CMK (cell line): ENCODE data around the gene FUT7.
"Not testable (repeated sequence)": the region's sequence is repeated elsewhere in the genome, so short reads cannot be mapped to it uniquely, and the experiment has no call there.

Experiments used
- DNase-seq: peaks from one replicate; pipeline ENCODE4 v3.0.0-alpha.2; 2010; ENCODE audit warnings: low read depth

Gene FUT7

DNA sequence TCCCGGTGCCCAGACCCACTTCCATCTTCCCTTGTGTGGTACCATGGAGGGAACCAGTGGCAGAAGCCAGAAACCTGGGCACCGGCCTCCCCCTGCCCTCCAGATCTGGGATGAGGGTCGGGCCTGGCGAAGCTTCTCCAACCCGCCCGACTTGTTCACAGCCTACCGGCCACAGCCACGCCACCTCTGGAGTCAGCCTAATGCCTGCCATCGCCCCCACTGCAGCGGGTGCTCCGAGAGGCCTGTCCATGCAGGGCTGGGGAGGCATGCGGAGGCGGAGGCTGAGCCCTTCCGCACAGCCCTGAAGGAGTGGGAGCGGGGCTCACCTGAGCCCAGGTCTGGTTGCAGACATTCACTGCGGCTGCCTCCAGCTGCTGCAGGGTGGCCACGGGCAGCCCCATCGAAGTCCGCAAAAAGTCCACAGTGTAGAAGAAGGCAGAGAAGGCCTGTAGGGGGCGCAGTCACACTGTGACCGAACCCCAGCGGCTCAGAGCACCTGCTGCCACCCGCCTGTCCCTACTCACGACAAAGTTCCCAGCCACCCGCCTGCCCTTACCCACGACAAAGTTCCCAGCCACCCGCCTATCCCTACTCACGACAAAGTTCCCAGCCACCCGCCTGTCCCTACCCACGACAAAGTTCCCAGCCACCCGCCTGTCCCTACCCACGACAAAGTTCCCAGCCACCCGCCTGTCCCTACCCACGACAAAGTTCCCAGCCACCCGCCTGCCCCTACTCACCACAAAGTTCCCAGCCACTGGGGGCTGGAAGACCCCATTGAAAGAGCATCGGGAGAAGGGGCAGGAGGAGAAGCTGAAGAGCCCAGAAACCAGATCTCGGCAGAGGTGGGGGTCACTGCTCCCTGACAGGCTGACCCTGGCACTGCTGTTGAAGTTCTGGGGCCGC, 17.9 kb upstream of the FUT7 start:
- DNase-seq = no peak

DNA sequence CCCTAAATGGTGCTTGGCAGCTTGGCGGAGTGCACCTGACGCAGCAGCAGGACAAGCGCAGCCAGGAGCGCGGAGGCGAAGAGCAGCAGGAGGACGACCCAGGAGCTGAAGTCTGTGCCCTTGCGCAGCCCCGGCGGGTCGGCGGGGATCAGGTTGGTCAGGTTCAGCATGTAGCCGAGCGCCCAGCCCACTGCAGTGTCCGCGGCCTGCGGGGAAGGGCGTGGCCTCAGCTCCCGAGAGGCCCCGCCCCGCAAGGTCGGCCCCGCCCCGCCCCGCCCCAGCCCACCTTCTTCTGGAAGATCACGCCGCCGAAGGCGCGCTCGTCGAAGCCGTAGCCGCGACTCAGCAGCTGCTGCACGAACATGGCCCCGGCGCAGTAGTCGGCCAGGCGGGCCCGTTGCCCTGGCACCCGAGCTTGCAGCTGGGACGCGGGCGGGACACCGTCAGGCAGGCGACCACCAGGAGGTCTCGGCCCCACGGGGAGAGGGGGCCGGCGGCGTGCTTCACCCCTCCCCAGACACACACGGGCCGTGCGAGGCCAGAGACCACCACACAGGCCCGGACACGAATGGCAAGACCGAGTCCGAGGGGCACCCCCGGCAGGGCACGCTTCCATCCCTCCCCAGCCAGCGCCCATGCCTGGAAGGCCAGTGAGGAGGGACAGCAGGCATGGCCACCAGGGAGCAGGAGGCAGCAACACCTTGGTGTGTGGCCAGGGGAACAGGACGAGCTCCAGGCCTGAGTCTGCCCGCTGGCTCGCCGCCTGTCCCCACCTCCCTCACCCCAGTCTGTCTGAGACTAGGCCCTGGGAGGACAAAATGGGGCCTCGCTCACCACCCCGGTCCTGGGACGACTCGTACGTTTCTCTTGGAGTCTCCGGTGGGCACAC, 17.0 kb upstream of the FUT7 start:
- no peak for DNase-seq

DNA sequence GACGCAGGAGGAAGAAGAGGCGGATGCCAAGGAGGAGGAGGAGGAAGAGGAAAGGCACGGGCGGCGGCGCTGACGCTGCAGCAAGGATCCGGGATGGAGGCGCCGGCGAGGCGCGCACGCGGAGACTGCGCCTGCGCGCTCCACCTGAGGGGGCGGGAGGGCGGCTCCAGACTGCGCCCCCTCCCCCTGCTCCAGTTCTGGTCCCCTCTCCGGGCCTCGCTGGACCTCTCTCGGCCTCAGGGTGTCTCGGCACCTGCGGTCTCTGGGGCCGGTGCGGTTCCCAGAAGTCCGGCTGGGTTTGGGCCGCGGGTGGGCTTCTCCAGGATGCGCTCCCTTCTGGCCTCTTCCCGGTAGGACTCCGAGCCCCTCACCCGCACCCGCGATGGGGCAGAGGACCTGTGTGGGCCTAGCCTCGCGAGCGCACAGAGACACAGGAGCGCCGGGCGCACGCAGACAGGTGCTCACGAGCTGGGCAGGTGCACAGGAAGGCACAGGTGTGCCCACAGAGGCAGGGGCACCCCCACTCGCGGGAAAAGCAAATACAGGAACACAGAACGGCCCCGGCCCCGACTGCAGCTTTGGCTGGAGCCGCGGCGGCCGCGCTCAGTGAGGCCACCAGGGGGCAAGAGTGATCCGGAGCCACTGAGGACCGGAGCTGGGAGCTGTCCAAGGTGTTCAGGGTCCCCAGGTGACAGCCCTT, 14.3 kb upstream of the FUT7 start, which contains the start of gene NPDC1:
Gene NPDC1, minus strand, starts transcription at position 90 of the 700 bp plus-strand sequence. CDS start 188 bp downstream, outside the sequence.
- no peak for DNase-seq

DNA sequence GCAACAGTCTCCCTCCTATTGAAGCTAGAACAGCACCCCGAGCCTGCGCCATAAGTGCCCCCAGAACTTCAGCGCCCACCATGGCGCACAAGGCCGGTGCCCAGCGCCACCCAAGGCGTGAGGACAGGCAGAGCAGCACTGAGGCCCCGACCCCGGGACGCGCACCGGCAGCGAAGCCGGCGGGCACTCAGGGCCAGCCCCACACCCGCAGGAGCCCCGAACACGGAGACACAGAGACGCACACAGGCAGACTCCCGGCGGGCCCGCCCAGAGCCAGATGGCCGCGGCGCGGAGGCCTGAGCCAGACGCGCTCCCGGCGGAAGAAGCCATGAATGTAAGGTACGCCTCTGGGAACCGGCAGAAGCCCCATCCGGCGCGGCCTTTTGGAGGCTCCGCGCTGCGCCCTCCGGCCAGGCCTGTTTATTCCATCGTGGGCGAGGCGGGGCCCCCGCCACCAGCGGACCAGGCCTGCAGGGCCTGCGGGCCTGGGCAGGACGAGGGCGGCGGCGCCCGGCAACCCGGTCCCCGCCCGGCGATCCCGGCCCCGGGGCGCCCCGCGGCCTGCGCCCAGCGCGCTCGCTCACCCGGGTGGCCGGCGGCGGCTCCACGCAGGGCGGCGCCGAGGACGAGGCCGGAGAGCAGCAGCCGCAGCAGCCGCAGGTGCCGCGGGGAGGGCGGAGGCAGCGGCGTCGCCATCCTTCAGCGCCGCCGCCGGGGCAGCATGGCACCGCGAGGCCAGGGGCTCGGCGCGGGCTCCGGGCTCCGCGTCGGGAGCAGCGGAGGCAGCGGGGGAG, 13.6 kb upstream of the FUT7 start:
- no peak for DNase-seq

DNA sequence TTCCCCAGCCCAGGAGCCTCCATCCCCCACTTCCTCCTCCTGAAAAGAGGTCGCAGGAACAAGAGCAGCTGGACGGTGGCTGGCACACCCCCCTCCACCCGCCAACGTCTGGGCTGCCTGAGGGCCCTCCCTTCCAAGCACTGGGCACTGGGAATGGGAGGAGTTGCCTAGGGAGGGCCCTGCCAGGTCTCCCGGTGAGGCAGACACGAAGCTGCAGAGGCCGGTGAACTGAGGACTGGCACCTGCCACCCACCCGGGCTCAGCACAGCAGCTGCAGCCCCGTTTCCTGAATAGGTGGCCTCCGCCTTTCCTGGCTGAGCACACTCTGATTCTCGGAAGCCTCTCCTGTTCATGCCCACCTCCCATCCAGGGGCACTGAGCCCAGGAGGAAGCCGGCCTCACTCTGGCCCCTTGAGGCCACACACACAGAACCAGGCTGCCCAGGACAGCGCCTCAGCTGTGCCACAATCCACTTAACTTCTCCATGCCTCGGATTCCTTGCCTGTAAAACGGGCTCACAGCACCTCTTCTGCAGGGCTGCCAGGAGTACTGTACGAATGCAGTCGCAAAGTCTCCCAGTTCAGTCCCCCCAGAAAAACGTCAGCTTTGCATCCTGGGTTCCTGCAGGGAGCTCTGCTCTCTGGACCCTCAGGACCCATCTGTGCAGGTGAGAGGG, 12.8 kb upstream of the FUT7 start:
- DNase-seq = no peak

DNA sequence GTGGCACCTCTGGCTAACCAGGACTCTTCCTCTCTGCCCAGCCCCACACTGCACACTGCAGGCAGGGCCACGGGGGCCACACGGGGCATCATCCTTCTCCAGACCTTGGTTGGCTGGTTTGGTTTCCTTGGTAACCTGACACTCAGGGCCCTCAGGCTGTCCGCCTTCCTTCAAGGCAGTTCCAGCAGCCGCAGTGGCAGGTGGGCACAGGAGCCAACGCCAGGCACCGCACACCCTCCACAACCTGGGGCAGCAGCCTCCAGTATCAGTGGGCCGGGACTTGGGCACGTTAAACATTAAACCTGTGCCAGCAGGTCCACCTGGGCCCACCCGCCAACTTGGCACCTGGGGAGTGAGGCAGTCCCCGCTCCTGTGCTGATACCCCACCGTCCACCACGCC, 12.1 kb upstream of the FUT7 start:
- no peak for DNase-seq

DNA sequence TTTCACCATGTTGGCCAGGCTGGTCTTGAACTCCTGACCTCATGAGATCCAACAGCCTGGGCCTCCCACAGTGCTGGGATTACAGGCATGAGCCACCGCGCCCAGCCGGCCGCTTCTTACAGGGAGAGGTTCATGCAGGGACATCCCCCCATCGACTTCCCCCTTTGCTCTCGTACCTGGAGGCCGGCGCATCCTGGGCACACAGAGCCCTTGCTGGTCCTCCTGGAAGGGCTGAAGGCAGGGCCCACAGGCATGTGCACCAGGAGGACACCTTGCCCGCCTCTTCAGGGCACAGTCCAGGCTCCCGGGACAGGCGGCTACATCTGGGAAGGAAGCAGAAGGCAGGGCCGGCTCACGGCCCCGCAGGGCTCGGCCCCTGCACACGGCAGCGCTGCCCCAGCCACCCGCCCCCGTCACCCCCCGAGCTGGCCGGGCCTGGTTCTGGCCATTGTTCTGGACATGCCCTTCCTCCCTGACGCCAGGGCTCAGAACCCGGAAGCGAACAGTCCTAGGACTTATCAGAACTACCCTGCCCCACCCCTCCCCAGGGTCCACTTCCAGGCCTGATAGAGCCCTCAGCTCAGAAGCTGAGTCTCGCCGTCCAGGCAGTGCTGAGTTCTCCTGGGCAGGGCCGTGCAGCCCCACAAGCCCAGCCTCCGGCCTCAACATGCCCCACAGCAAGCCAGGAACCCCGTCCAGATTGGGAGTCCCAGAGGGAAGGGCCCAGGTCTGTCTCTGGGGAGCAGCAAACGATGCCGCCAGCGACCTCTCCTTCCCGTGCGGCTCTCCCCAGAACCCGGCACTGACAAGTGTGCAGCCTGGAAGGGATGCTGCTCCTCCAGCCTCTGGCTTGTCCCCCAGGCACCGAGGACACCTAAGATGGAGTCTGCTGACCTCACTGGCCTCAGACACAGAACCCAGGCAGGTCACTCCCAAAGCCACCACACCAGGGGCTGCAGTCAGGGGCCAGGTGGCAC, 11.2 kb upstream of the FUT7 start:
- no peak for DNase-seq

DNA sequence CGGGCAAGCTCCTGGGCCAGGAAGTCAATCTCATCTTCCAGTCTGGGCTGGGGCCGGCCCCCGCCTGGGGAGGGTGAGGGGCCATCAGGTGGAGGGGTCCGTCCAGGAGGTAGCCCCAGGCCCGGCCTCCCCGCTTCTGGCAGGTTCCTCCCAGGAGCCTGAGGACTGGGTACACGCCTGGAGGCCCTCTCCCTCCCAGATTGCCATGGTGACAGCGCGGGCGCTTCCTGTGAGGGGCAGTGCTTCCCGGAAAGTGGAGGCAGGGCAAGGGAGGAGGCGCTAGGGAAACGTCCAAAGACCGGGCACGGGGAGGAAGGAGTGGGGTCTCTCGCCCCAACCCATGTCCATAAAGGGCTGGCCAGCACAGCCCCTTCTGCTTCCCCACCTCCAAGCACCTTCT, 9.2 kb upstream of the FUT7 start:
- no peak for DNase-seq

DNA sequence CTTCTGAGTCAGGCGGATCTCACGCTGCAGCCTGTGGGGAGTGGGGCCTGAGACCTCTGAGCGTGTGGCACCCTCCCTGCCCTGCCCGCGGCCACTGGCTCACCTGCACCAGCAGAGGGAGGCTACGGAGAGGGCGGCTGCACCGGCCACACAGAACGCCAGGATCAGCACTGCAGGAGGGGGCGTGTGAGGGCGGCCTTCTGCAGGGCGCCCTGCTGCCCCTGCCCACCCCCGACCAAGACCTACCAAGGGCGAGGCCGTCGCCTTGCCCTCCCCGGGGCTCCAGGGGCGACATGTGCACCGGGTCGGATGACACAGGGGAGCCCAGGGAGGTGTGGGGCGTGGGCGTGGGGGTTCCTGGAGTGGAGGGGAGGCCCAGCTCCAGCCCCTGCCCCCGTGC, 8.7 kb upstream of the FUT7 start:
- DNase-seq = no peak

DNA sequence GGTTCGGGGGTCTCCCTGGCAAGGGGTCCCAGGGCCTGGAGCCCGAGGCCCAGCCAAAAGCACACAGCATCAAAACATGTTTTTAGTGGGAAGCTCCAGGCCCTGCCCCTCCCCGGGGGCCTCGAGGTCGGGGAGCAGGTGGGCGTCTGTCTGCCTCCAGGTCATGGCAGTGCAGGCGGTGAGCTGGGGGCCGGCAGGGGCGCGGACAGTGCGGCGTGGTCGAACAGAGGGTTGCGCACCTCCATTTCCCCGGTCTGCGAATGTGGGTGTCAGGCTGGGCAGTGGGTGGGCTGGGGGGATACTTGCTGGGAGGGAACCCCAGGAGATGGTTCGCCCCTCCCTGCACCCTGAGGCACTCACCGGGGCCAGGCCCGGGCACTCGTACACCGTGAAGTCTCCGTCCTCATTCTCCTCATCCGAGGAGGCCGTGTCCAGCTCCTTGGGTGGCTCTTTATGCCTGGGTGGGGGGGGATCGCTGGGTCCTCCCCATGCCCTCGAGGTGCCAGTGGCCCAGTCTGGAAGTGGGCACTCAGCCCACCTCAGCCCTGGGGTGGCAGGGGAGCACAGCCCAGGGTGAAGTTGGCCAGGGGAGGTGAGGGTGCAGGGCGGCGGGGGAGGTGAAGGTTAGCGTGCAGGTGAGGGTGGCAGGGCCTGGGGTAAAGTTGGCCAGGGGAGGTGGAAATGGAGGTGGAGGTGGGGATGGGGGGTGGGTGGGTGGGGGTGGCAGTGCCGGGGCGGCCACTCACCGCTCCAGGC, 7.9 kb upstream of the FUT7 start:
- no peak for DNase-seq

DNA sequence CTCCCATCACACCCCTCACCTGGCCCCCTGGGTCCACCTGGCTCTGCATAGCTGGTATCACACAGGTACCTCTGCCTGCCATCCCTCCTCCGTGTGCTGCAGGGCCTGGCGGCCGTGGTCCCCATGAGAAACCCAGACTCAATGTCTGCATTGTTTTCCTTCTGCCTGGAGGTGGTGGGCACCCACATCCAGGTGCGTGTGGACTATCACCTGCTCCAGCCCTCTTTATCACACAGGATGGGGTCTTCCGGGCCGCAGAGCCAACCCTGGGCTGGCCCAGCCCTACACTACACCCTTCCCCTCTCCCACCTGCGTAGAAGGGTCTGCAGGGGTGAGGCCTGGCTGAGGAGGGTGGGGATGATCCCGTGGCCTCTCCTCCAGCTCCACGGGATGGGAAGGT, 7.0 kb upstream of the FUT7 start:
- no peak for DNase-seq

DNA sequence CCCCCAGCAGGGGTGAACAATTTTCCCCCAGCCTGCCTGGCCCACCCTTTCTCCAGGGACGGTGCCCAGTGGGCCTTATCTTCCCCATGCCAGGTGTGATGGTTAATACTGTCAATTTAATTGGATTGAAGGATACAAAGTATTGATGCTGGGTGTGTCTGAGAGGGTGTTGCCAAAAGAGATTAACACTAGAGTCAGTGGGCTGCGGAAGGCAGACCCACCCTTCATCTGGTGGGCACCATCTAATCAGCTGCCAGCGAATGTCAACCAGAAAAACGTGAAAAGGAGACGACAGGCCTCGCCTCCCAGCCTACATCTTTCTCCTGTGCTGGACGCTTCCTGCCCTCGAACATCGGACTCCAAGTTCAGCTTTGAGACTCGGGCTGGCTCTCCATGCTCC, 5.6 kb upstream of the FUT7 start:
- DNase-seq = no peak

DNA sequence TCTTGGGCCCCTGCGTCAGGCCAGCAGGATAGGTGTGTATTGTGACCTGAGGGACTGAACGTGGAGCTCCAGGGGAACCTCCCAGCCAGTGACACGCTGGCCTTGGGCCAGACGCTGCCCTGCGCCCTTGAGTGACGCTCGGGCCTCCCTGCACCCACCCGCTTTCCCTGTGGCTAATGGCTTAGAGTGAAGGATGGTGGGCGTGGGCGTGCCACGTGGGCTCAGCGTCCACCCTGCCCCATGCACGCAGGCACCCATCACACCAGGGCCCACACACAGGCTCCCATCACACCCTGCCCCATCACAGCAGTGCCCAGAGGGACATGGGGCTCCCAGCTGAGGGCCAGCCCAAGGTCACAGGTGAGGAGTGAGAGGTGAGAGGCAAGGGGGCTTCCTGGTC, 5.1 kb upstream of the FUT7 start:
- DNase-seq = no peak

DNA sequence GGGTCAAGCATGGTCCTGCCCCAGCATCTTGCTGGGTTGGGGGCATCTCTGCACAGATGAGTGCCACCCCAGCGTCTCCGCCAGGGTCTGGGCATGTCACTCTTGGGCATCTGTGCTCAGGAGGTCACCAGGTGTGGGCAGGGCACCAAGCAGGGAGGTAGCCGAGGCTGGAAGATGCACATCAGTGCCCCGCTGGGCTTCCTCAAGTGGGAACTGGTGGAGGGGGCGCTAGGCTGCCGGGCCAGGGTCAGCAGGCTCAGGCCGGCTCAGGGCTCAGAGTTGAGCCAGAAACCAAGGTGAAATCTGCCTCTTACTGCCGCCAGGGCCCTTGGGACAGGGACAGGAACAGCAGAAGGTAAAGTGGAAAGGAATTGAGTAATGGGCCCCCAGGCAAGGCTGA, 4.0 kb upstream of the FUT7 start:
- DNase-seq = no peak

DNA sequence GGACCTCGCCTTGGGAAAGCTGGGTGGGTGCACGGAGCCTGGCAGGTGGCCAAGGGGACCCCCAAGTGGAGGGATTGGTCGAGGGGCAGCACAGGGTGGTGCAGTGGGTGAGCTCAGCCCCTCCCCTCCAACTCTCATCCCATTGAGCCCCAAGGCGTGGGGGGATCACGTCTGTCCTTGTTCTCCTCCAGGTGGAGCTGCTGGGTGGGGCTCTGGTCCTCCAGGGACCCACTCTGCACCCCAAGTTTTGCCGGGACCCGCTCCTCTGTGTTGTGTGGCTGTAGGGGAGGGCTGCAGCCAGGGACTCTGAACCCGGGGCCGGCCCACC, 3.6 kb upstream of the FUT7 start:
- DNase-seq = no peak

DNA sequence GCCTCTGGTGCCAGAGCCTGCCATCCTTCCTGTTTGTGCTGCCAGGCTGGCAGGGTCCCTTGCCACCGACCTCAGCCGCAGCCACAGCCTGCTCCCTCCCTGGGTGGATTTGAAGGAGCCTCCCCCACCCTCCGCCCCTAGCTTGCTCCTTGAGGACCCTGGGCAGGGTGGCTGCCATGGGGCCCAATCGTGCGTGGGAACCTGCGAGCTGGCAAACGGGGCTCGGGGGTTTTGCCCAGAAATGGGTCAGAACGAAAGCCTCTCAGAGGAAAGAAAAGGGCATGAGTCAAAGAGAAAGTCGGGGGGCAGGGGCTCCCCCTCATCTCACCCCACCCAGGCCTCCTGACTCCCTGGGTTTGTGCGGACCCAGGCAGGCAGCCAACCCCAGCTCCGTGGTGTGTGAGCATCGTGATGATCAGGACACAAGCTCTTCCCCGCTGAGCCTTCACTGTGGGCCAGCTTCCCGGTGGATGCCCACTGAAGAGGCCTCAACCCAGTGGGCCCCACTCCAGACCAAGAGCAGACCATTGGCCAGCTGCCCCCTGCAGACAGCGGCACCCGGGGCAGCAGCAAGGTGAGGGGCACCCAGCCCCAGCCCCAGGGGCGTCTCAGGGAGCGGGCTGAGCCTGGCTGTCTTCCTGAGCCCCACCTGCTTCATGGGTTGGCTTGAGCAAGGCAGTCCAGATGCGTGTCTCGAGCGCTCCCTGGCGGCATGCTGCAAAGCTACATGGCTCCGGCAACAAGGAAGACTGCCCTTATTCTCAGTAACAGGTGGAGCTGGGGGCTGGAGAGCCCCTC, 3.0 kb upstream of the FUT7 start:
- no peak for DNase-seq

DNA sequence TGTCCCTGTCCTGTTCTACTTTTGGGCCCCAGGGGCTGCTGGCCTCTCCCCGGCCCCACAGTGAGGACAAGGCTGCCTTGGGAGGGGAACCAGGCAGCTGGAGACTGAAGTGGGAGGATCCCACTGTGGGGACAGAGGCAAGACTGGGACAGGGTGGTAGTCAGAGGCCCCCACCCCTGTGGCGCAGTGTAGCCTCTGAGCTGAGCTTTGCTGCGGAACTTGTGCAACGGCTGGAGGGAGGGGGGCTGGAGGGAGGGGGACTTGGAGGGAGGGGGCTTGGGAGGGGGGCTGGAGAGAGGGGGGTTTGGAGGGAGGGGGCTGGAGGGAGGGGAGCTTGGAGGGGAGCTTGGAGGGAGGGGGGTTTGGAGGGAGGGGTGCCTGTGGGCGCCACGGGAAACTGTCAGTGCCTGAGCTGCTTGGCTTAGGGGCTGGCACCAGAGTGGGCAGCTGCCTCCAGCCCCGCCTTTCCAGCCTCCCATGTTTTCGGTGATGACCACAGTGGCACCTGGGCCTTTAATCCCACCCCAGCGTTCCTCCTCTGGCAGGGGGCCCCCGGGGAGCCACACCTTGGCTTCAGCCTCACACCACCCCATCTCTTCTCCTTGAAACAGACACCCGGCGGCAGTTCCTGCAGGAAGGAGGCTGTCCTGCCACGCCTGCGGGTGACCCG, 2.3 kb upstream of the FUT7 start:
- no peak for DNase-seq

DNA sequence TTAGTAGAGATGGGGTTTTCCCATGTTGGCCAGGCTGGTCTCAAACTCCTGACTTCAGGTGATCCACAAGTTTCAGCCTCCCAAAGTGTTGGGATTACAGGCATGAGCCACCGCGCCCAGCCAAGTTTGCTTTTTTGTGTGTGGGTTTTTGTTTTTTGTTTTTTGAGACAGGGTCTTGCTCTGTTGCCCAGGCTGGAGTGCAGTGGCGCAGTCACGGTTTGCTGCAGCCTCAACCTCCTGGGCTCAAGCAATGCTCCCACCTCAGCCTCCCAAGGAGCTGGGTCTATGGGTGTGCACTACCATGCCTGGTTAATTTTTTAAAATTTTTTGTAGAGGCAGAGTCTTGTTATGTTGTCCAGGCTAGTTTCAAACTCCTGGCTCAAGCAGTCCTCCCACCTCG, 1.6 kb upstream of the FUT7 start:
- not testable (repeated sequence) for DNase-seq
